ENCODE data around the gene MTCH1.
"Not testable (repeated sequence)": the region's sequence is repeated elsewhere in the genome, so short reads cannot be mapped to it uniquely, and the experiment has no call there.

MTCH1 gene

GRCh38 chr6:36997811-36998722, 12.1 kb upstream of the MTCH1 start:
- FAIRE-seq (no peak), DNase-seq (ENCODE audit: insufficient read length, low spot score) (no peak)
- TF ChIP-seq TAF1 (IDR thresholded peaks at IDR 0.05; ENCODE audit: low read depth, low read length): no peak
- TF ChIP-seq POLR2AphosphoS5 (IDR thresholded peaks at IDR 0.05; ENCODE audit: low read depth, low read length): no peak
- TF ChIP-seq POLR2A (IDR thresholded peaks at IDR 0.05; ENCODE audit: low read depth, low read length): no peak

- not testable (repeated sequence) for DNase-seq (ENCODE audit: insufficient read length, low spot score)
- FAIRE-seq: peak; percentile 40
Observed at GRCh38 chr6:36990401-36990800, 4.4 kb upstream of the MTCH1 start.

- DNase-seq (ENCODE audit: insufficient read length, low spot score) (no peak), FAIRE-seq (no peak)
- TF ChIP-seq TAF1 (IDR thresholded peaks at IDR 0.05; ENCODE audit: low read depth, low read length) (no peak), SPI1 (IDR thresholded peaks at IDR 0.05; ENCODE audit: low read depth, low read length) (no peak), POLR2AphosphoS5 (IDR thresholded peaks at IDR 0.05; ENCODE audit: low read depth, low read length) (no peak), POLR2A (IDR thresholded peaks at IDR 0.05; ENCODE audit: low read depth, low read length) (no peak), PAX5 (IDR thresholded peaks at IDR 0.05; ENCODE audit: insufficient read depth, low read length, severe bottlenecking) (no peak), POU2F2 (IDR thresholded peaks at IDR 0.05; ENCODE audit: low read depth, low read length) (no peak)
Observed at GRCh38 chr6:36989264-36989663, 3.3 kb upstream of the MTCH1 start.

GRCh38 chr6:36986704-36987047, 680 bp upstream of the MTCH1 start:
- FAIRE-seq (peak; percentile 26), DNase-seq (ENCODE audit: insufficient read length, low spot score) (no peak)
- TF ChIP-seq SPI1 (IDR thresholded peaks at IDR 0.05; ENCODE audit: low read depth, low read length) (no peak), POU2F2 (IDR thresholded peaks at IDR 0.05; ENCODE audit: low read depth, low read length) (no peak), TAF1 (IDR thresholded peaks at IDR 0.05; ENCODE audit: low read depth, low read length) (no peak), POLR2AphosphoS5 (IDR thresholded peaks at IDR 0.05; ENCODE audit: low read depth, low read length) (no peak), POLR2A (IDR thresholded peaks at IDR 0.05; ENCODE audit: low read depth, low read length) (no peak), PAX5 (IDR thresholded peaks at IDR 0.05; ENCODE audit: insufficient read depth, low read length, severe bottlenecking) (no peak)

- FAIRE-seq (no peak), DNase-seq (ENCODE audit: insufficient read length, low spot score) (no peak)
- TF ChIP-seq PAX5 (IDR thresholded peaks at IDR 0.05; ENCODE audit: insufficient read depth, low read length, severe bottlenecking) (no peak), SPI1 (IDR thresholded peaks at IDR 0.05; ENCODE audit: low read depth, low read length) (no peak), POLR2AphosphoS5 (IDR thresholded peaks at IDR 0.05; ENCODE audit: low read depth, low read length) (no peak), POLR2A (IDR thresholded peaks at IDR 0.05; ENCODE audit: low read depth, low read length) (no peak), POU2F2 (IDR thresholded peaks at IDR 0.05; ENCODE audit: low read depth, low read length) (no peak), TAF1 (IDR thresholded peaks at IDR 0.05; ENCODE audit: low read depth, low read length) (no peak)
Observed at GRCh38 chr6:36985417-36985807, 584 bp downstream of the MTCH1 start.

- peak; percentile 20 for FAIRE-seq
- TF ChIP-seq POLR2AphosphoS5 (IDR thresholded peaks at IDR 0.05; ENCODE audit: low read depth, low read length) (0 out of 2 replicates have a peak, but pooled peaks have one; percentile 40), PAX5 (IDR thresholded peaks at IDR 0.05; ENCODE audit: insufficient read depth, low read length, severe bottlenecking) (no peak), TAF1 (IDR thresholded peaks at IDR 0.05; ENCODE audit: low read depth, low read length) (0 out of 2 replicates have a peak, but pooled peaks have one; percentile 41), POLR2A (IDR thresholded peaks at IDR 0.05; ENCODE audit: low read depth, low read length) (no peak), POU2F2 (IDR thresholded peaks at IDR 0.05; ENCODE audit: low read depth, low read length) (0 out of 2 replicates have a peak, but pooled peaks have one; percentile 4), SPI1 (IDR thresholded peaks at IDR 0.05; ENCODE audit: low read depth, low read length) (no peak)
- no peak for DNase-seq (ENCODE audit: insufficient read length, low spot score)
Observed at GRCh38 chr6:36984581-36985416, 1.2 kb downstream of the MTCH1 start.

GRCh38 chr6:36983538-36983937, 2.5 kb downstream of the MTCH1 start:
- TF ChIP-seq TAF1 (IDR thresholded peaks at IDR 0.05; ENCODE audit: low read depth, low read length): no peak
- no peak for TF ChIP-seq POLR2A (IDR thresholded peaks at IDR 0.05; ENCODE audit: low read depth, low read length)
- TF ChIP-seq POLR2AphosphoS5 (IDR thresholded peaks at IDR 0.05; ENCODE audit: low read depth, low read length): no peak
- TF ChIP-seq POU2F2 (IDR thresholded peaks at IDR 0.05; ENCODE audit: low read depth, low read length): no peak
- TF ChIP-seq SPI1 (IDR thresholded peaks at IDR 0.05; ENCODE audit: low read depth, low read length): no peak
- TF ChIP-seq PAX5 (IDR thresholded peaks at IDR 0.05; ENCODE audit: insufficient read depth, low read length, severe bottlenecking): no peak
- DNase-seq (ENCODE audit: insufficient read length, low spot score) (no peak), FAIRE-seq (no peak)

GRCh38 chr6:36980876-36981619, 4.9 kb downstream of the MTCH1 start:
- TF ChIP-seq POLR2A (IDR thresholded peaks at IDR 0.05; ENCODE audit: low read depth, low read length): peak; percentile 14; the same call in 1 of the 2 replicates
- no peak; the same call in 1 of the 2 replicates for TF ChIP-seq POLR2AphosphoS5 (IDR thresholded peaks at IDR 0.05; ENCODE audit: low read depth, low read length)
- no peak for DNase-seq (ENCODE audit: insufficient read length, low spot score)
- FAIRE-seq: no peak

GRCh38 chr6:36980129-36980528, 5.9 kb downstream of the MTCH1 start:
- TF ChIP-seq POLR2A (IDR thresholded peaks at IDR 0.05; ENCODE audit: low read depth, low read length) (no peak), PAX5 (IDR thresholded peaks at IDR 0.05; ENCODE audit: insufficient read depth, low read length, severe bottlenecking) (no peak), POU2F2 (IDR thresholded peaks at IDR 0.05; ENCODE audit: low read depth, low read length) (no peak), TAF1 (IDR thresholded peaks at IDR 0.05; ENCODE audit: low read depth, low read length) (no peak), SPI1 (IDR thresholded peaks at IDR 0.05; ENCODE audit: low read depth, low read length) (no peak), POLR2AphosphoS5 (IDR thresholded peaks at IDR 0.05; ENCODE audit: low read depth, low read length) (no peak)
- DNase-seq (ENCODE audit: insufficient read length, low spot score) (no peak), FAIRE-seq (no peak)

Data from GM12891 (cell line).